ENCODE data around the gene BMF. TPM values are rescaled to one million over a fixed set of nuclear protein-coding genes. Genes with fewer than 3 reads are reported as not detected.

The BMF gene
- total and polyA plus RNA-seq, 5 donors from 2014 or later, result 0.86 to 8.2 (median 1.3) TPM

GRCh38 chr15:40048211-40048792 is 60.4 kb downstream of the BMF start:
- no peaks in the 10 kb centered on the region for H3K36me3 ChIP-seq (ENCODE audit: control insufficient read depth, insufficient read depth, low read length)
- peak in 2 of 3 donors; percentile 33 to 84 for DNase-seq
- Mint-ChIP-seq H3K36me3 (peaks cover 3% of the 10 kb centered on the region), H3K4me1 (peaks cover 8 to 73% (median 44%) of the 10 kb centered on the region in 4 donors), H3K4me3 (peak overlapping the region; percentile 46 to 87 (median 79)), H3K9me3 (no peaks in the 10 kb centered on the region), H3K27ac (peak overlapping the region; percentile 94 to 98 (median 95)), H3K27me3 (no peaks in the 10 kb centered on the region)
- no peaks in the 10 kb centered on the region for H3K9me3 ChIP-seq (ENCODE audit: control insufficient read depth in 2 of 2, low read length in 2 of 2)
- H3K27ac ChIP-seq (ENCODE audit: insufficient read depth, low read length, poor library complexity, severe bottlenecking), result peak overlapping the region; percentile 78
- ATAC-seq (ENCODE audit: low read depth in 2 of 2), result peak; percentile 49 to 52
- peak overlapping the region; percentile 47 for H3K4me3 ChIP-seq (ENCODE audit: low read depth, low read length)
- peaks cover 55% of the 10 kb centered on the region for H3K4me1 ChIP-seq (ENCODE audit: control insufficient read depth, insufficient read depth, low read length, poor library complexity, severe bottlenecking)
- H3K27me3 ChIP-seq (ENCODE audit: control insufficient read depth, insufficient read depth, low read length), result no peaks in the 10 kb centered on the region

DNA sequence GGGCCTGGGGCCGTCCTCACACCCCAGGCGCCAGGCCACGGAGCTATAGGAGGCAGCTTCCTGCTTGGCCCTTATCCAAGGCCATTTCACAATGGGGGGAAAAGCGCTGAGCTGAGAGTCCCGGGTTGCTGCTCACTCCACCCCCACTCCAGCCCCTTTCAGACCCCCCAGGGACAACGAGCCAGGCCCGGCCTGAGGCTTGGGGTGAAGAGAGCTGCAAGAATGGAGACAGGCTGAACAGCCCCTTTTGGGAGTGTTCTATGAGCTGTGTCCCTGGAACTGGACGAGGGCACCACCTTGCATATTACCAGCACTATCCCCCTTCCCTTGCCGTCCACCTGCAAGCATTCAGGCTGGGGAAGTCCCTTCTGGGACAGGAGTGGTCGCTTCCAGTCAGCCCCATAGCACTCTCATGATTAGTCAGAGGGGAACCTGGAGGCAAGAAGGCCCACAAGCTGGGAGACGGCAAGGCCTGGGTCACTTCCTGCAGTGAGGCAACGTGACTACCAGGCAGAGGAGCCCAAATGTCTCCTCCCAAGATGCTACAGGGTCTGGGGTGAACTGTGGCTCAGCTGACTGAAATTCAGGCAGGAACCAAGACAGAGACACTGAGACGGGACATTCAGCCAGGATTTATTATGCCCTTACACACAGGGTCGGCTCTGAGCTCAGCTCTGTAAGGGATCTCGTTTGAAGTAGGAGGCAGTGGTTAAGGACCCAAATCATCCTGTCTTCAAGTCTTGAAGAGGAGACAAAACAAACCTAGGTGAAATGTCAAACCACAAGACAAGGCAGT is 61.1 kb downstream of the BMF start:
- Histone ChIP-seq H3K36me3 (ENCODE audit: control insufficient read depth, insufficient read depth, low read length) (no peaks in the 10 kb centered on the region), H3K4me3 (ENCODE audit: low read depth, low read length) (peak overlapping the region; percentile 47), H3K9me3 (ENCODE audit: control insufficient read depth in 2 of 2, low read length in 2 of 2) (no peaks in the 10 kb centered on the region), H3K4me1 (ENCODE audit: control insufficient read depth, insufficient read depth, low read length, poor library complexity, severe bottlenecking) (peaks cover 55% of the 10 kb centered on the region), H3K27ac (ENCODE audit: insufficient read depth, low read length, poor library complexity, severe bottlenecking) (peak overlapping the region; percentile 78), H3K27me3 (ENCODE audit: control insufficient read depth, insufficient read depth, low read length) (no peaks in the 10 kb centered on the region)
- no peaks in the 10 kb centered on the region for H3K36me3 Mint-ChIP-seq
- DNase-seq, result peak in 2 of 3 donors; percentile 28 to 81
- peak overlapping the region; percentile 46 to 87 (median 79) for H3K4me3 Mint-ChIP-seq
- peak overlapping the region; percentile 94 to 98 (median 95) for H3K27ac Mint-ChIP-seq
- no peaks in the 10 kb centered on the region for H3K27me3 Mint-ChIP-seq
- ATAC-seq (ENCODE audit: low read depth in 2 of 2), result peak; percentile 45 to 56
- no peaks in the 10 kb centered on the region for H3K9me3 Mint-ChIP-seq
- peaks cover 8 to 69% (median 42%) of the 10 kb centered on the region in 4 donors for H3K4me1 Mint-ChIP-seq

GRCh38 chr15:40046721-40047414 is 61.8 kb downstream of the BMF start:
- no peak for DNase-seq
- no peaks in the 10 kb centered on the region for H3K36me3 ChIP-seq (ENCODE audit: control insufficient read depth, insufficient read depth, low read length)
- Mint-ChIP-seq H3K36me3 (no peaks in the 10 kb centered on the region), H3K4me1 (peaks cover 8 to 62% (median 41%) of the 10 kb centered on the region in 4 donors), H3K27ac (peak overlapping the region in 1 of 3 donors; percentile 83), H3K9me3 (no peaks in the 10 kb centered on the region), H3K27me3 (no peaks in the 10 kb centered on the region), H3K4me3 (peak overlapping the region in 2 of 4 donors; percentile 4 to 52)
- H3K27ac ChIP-seq (ENCODE audit: insufficient read depth, low read length, poor library complexity, severe bottlenecking), result peak overlapping the region; percentile 78
- H3K4me3 ChIP-seq (ENCODE audit: low read depth, low read length), result no peak overlapping the region
- peaks cover 55% of the 10 kb centered on the region for H3K4me1 ChIP-seq (ENCODE audit: control insufficient read depth, insufficient read depth, low read length, poor library complexity, severe bottlenecking)
- no peak for ATAC-seq (ENCODE audit: low read depth in 2 of 2)
- H3K9me3 ChIP-seq (ENCODE audit: control insufficient read depth in 2 of 2, low read length in 2 of 2), result no peaks in the 10 kb centered on the region
- H3K27me3 ChIP-seq (ENCODE audit: control insufficient read depth, insufficient read depth, low read length), result no peaks in the 10 kb centered on the region

DNA sequence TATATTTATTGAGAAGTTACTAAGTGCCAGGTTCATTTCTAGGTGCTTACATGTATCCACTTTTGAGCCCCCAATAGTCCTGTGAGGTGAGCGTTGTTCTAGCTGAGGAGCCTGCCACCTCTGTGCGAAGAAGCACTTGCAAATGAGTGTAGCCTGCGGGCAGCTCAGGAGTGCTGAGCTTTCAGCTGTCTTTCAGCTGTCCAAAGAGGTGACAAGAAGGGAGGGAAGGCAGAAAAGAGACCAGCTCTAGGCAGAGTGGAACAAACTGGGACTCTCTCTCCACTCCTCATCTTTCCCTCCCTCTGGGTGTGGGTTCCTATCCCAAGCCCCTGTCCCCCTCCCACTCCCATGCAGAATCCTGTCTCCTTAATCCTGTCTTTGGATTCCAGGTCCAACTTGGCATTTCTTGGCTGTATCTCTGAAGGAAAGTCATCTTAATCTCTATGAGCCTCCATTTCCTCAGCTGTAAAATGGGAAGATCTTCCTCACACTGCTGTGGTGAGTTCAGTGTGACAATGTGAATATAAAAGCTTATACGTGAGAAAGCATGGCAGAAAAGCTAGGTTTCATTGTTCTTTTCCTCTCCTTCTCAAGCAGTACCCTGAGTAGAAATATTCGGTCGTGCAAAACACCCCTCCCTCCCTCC is 63.0 kb downstream of the BMF start:
- H3K4me1 Mint-ChIP-seq, result peaks cover 8 to 65% (median 38%) of the 10 kb centered on the region in 4 donors
- no peaks in the 10 kb centered on the region for H3K9me3 Mint-ChIP-seq
- peaks cover 55% of the 10 kb centered on the region for H3K4me1 ChIP-seq (ENCODE audit: control insufficient read depth, insufficient read depth, low read length, poor library complexity, severe bottlenecking)
- H3K36me3 Mint-ChIP-seq, result no peaks in the 10 kb centered on the region
- peak overlapping the region in 2 of 4 donors; percentile 69 to 75 for H3K4me3 Mint-ChIP-seq
- no peak overlapping the region for H3K4me3 ChIP-seq (ENCODE audit: low read depth, low read length)
- no peaks in the 10 kb centered on the region for H3K27me3 ChIP-seq (ENCODE audit: control insufficient read depth, insufficient read depth, low read length)
- H3K27ac ChIP-seq (ENCODE audit: insufficient read depth, low read length, poor library complexity, severe bottlenecking), result peak overlapping the region; percentile 56
- no peaks in the 10 kb centered on the region for H3K27me3 Mint-ChIP-seq
- ATAC-seq (ENCODE audit: low read depth in 2 of 2) (no peak), DNase-seq (no peak)
- H3K9me3 ChIP-seq (ENCODE audit: control insufficient read depth in 2 of 2, low read length in 2 of 2), result no peaks in the 10 kb centered on the region
- H3K36me3 ChIP-seq (ENCODE audit: control insufficient read depth, insufficient read depth, low read length), result no peaks in the 10 kb centered on the region
- peak overlapping the region; percentile 70 to 92 (median 87) for H3K27ac Mint-ChIP-seq

DNA sequence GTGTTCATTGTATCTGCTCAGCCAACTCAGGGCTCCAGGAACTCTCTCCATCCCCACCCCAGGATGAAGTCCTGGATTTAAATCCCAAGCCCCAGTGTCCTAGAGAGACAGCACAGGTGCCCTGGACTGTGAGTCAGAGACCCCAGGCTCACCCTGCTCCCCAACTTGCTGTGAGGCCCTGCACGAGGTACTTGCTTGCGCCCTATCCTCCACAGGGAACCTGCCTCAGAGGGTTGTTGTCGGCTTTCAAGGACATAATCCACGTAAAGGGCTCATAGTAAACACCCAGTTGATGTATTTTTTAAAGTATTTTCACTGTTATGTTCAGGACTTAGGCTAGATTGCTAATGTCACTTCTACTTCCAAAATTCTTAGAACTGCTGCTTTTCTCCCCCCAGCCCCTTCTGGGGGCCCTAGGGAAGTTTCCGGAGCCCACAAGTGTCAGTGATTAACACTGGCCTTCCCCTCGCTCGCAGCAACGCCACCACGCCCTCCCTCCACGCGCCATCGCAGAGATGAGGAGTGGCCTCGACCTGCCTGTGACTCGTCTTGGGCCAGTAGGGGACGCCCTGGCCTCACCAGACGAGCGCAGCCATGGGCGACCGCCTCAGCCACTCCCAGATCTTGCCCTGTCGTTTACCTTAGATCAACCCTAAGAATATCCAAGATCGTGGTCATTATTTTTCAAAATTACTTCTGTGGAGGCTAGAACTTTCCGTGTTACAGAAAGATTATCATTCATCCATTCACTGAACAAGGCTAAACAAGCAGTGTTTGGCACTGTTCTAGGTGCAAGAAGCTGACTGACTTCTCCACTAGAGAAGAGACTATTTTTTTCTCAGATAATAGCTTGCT is 63.7 kb downstream of the BMF start:
- Histone ChIP-seq H3K27ac (ENCODE audit: insufficient read depth, low read length, poor library complexity, severe bottlenecking) (peak overlapping the region; percentile 56), H3K4me3 (ENCODE audit: low read depth, low read length) (peak overlapping the region; percentile 42), H3K4me1 (ENCODE audit: control insufficient read depth, insufficient read depth, low read length, poor library complexity, severe bottlenecking) (peaks cover 53% of the 10 kb centered on the region), H3K9me3 (ENCODE audit: control insufficient read depth in 2 of 2, low read length in 2 of 2) (no peaks in the 10 kb centered on the region), H3K27me3 (ENCODE audit: control insufficient read depth, insufficient read depth, low read length) (no peaks in the 10 kb centered on the region), H3K36me3 (ENCODE audit: control insufficient read depth, insufficient read depth, low read length) (no peaks in the 10 kb centered on the region)
- H3K4me3 Mint-ChIP-seq, result peak overlapping the region; percentile 39 to 75 (median 68)
- DNase-seq, result peak; percentile 70 to 87 (median 78)
- H3K27ac Mint-ChIP-seq, result peak overlapping the region; percentile 70 to 92 (median 87)
- H3K36me3 Mint-ChIP-seq, result no peaks in the 10 kb centered on the region
- H3K27me3 Mint-ChIP-seq, result no peaks in the 10 kb centered on the region
- ATAC-seq (ENCODE audit: low read depth in 2 of 2), result peak; percentile 82 to 88
- H3K4me1 Mint-ChIP-seq, result peaks cover 13 to 69% (median 42%) of the 10 kb centered on the region in 4 donors
- no peaks in the 10 kb centered on the region for H3K9me3 Mint-ChIP-seq

- no peaks in the 10 kb centered on the region for H3K9me3 Mint-ChIP-seq
- DNase-seq (no peak), ATAC-seq (ENCODE audit: low read depth in 2 of 2) (no peak)
- no peaks in the 10 kb centered on the region for H3K27me3 Mint-ChIP-seq
- Histone ChIP-seq H3K27me3 (ENCODE audit: control insufficient read depth, insufficient read depth, low read length) (no peaks in the 10 kb centered on the region), H3K36me3 (ENCODE audit: control insufficient read depth, insufficient read depth, low read length) (no peaks in the 10 kb centered on the region), H3K4me1 (ENCODE audit: control insufficient read depth, insufficient read depth, low read length, poor library complexity, severe bottlenecking) (peaks cover 50% of the 10 kb centered on the region), H3K9me3 (ENCODE audit: control insufficient read depth in 2 of 2, low read length in 2 of 2) (no peaks in the 10 kb centered on the region), H3K4me3 (ENCODE audit: low read depth, low read length) (no peak overlapping the region), H3K27ac (ENCODE audit: insufficient read depth, low read length, poor library complexity, severe bottlenecking) (no peak overlapping the region)
- H3K27ac Mint-ChIP-seq, result peak overlapping the region in 1 of 3 donors; percentile 87
- H3K4me3 Mint-ChIP-seq, result peak overlapping the region in 2 of 4 donors; percentile 69 to 89
- H3K36me3 Mint-ChIP-seq, result no peaks in the 10 kb centered on the region
- peaks cover 18 to 67% (median 41%) of the 10 kb centered on the region in 4 donors for H3K4me1 Mint-ChIP-seq
These were observed 64.6 kb downstream of the BMF start for GRCh38 chr15:40043927-40044716.

Measured in CD4-positive, CD25-positive, alpha-beta regulatory T cell (primary cell).